ENCODE data around the gene CBLC.
A peak's percentile ranks its signal among the peaks of the same experiment; 100 is the strongest.

CBLC gene

DNA sequence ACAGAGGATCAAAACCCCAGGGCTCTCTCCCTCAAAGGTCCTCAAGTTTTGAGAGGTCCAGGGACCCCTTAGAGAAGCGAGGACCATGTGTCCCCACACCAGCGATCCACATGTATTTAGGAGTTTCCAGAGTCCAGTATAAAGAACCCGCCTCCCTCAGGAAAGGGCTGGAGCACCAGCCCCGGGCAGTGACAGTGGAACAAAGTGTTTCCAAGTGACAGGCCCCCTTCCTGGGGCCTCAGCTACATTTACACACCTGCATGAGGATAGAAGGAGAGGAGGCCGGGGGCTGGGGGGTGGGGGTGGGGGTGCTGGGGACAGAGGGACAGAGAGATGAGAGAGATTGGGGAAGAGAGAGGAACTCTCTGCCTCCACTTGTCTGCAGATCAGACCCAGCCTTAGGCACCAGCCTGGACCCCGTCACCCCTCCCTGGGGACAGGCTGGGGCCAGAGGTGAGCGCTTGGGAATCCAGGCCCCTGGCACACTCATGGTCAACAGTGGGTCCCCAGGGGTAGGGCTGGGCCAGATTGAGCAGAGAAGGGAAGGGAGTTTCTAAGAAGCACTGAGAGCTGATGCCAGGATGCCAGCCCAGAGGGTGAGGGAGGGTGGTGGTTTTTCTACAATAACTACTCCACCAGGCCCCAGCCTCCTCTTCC is 32.0 kb downstream of the CBLC start:
- Histone ChIP-seq H3K27ac (no peak overlapping the region), H3K36me3 (peaks cover 6% of the 10 kb centered on the region), H3K27me3 (ENCODE audit: insufficient read depth, low read depth, severe bottlenecking) (no peaks in the 10 kb centered on the region), H3K4me3 (ENCODE audit: low read depth, low read length) (peak overlapping the region; percentile 70), H3K9me3 (ENCODE audit: severe bottlenecking) (no peaks in the 10 kb centered on the region)
- no peak for DNase-seq
- TF ChIP-seq, protein P1, sequence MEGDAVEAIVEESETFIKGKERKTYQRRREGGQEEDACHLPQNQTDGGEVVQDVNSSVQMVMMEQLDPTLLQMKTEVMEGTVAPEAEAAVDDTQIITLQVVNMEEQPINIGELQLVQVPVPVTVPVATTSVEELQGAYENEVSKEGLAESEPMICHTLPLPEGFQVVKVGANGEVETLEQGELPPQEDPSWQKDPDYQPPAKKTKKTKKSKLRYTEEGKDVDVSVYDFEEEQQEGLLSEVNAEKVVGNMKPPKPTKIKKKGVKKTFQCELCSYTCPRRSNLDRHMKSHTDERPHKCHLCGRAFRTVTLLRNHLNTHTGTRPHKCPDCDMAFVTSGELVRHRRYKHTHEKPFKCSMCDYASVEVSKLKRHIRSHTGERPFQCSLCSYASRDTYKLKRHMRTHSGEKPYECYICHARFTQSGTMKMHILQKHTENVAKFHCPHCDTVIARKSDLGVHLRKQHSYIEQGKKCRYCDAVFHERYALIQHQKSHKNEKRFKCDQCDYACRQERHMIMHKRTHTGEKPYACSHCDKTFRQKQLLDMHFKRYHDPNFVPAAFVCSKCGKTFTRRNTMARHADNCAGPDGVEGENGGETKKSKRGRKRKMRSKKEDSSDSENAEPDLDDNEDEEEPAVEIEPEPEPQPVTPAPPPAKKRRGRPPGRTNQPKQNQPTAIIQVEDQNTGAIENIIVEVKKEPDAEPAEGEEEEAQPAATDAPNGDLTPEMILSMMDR (IDR thresholded peaks at IDR 0.05; ENCODE audit: low read depth, low read length), result no peak

DNA sequence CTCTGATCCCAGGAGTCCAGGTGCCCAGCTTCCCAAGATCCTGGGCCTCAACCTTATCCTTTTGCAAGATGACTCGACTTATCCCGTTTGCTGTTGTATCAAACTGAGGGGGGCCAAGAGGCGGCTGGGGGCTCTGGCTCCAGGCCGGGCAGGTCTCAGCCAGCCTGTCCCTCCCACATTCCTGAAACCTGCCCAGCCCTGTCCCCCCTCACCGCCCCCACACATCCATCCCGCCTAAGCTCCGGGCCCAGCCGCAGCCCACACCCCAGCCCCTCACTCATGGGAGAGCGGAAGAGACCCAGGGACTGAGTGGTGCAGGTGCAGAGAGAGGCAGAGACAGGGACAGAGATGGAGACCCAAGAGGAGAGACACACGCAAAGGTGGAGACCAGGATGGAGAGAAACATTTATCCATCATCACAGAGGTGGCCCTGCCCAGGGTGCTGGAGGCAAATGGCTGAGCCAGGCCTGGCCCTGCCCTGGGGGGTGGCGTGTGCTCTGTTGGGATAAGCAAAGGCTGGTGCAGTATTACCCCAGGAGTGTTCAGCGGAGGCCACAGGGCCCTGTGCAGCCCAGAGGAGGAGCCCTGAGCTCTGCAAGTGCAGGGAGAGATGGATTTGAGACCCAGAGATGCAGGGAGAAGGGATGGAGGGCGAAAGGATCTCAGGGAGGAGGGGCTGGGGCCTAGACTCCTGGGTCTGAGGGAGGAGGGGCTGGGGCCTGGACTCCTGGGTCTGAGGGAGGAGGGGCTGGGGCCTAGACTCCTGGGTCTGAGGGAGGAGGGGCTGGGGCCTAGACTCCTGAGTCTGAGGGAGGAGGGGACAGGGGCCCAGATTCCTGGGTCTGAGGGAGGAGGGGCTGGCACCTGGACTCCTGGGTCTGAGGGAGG is 32.8 kb downstream of the CBLC start:
- peaks cover 6% of the 10 kb centered on the region for H3K36me3 ChIP-seq
- no peak overlapping the region for H3K4me3 ChIP-seq (ENCODE audit: low read depth, low read length)
- DNase-seq, result no peak
- H3K27me3 ChIP-seq (ENCODE audit: insufficient read depth, low read depth, severe bottlenecking), result no peaks in the 10 kb centered on the region
- TF ChIP-seq, protein P1 (IDR thresholded peaks at IDR 0.05; ENCODE audit: low read depth, low read length), result no peak
- H3K9me3 ChIP-seq (ENCODE audit: severe bottlenecking), result no peaks in the 10 kb centered on the region
- no peak overlapping the region for H3K27ac ChIP-seq

DNA sequence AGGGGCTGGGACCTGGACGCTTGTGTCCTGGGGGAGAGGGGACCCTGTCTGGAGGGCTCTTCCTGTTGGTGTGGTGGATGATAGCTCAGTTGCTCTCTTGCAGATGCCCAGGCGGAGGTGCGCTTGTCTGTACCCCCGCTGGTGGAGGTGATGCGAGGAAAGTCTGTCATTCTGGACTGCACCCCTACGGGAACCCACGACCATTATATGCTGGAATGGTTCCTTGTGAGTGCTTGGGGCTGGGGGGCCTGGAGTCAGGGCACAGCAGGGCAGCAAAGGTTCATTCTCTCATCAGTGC is 33.4 kb downstream of the CBLC start:
- Histone ChIP-seq H3K27ac (no peak overlapping the region), H3K27me3 (ENCODE audit: insufficient read depth, low read depth, severe bottlenecking) (no peaks in the 10 kb centered on the region), H3K9me3 (ENCODE audit: severe bottlenecking) (no peaks in the 10 kb centered on the region), H3K36me3 (peaks cover 6% of the 10 kb centered on the region), H3K4me3 (ENCODE audit: low read depth, low read length) (no peak overlapping the region)
- TF ChIP-seq, protein P1 (IDR thresholded peaks at IDR 0.05; ENCODE audit: low read depth, low read length), result no peak
- no peak for DNase-seq

DNA sequence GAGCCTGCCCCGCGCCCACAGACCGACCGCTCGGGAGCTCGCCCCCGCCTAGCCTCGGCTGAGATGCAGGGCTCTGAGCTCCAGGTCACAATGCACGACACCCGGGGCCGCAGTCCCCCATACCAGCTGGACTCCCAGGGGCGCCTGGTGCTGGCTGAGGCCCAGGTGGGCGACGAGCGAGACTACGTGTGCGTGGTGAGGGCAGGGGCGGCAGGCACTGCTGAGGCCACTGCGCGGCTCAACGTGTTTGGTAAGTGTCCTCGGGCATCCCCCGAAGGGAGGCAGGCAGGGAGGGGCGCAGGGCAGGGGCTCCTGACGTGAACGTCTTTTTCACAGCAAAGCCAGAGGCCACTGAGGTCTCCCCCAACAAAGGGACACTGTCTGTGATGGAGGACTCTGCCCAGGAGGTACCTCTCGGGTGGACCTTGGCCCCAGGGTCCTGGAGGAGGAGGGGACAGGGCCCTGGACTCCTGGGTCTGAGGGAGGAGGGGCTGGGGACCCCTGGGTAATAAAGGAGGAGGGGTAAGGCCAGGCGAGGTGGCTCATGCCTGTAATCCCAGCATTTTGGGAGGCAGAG is 34.5 kb downstream of the CBLC start:
- H3K27me3 ChIP-seq (ENCODE audit: insufficient read depth, low read depth, severe bottlenecking), result no peaks in the 10 kb centered on the region
- peaks cover 6% of the 10 kb centered on the region for H3K36me3 ChIP-seq
- H3K9me3 ChIP-seq (ENCODE audit: severe bottlenecking), result no peaks in the 10 kb centered on the region
- DNase-seq, result no peak
- H3K27ac ChIP-seq, result no peak overlapping the region
- H3K4me3 ChIP-seq (ENCODE audit: low read depth, low read length), result no peak overlapping the region
- TF ChIP-seq, protein P1 (IDR thresholded peaks at IDR 0.05; ENCODE audit: low read depth, low read length), result no peak

DNA sequence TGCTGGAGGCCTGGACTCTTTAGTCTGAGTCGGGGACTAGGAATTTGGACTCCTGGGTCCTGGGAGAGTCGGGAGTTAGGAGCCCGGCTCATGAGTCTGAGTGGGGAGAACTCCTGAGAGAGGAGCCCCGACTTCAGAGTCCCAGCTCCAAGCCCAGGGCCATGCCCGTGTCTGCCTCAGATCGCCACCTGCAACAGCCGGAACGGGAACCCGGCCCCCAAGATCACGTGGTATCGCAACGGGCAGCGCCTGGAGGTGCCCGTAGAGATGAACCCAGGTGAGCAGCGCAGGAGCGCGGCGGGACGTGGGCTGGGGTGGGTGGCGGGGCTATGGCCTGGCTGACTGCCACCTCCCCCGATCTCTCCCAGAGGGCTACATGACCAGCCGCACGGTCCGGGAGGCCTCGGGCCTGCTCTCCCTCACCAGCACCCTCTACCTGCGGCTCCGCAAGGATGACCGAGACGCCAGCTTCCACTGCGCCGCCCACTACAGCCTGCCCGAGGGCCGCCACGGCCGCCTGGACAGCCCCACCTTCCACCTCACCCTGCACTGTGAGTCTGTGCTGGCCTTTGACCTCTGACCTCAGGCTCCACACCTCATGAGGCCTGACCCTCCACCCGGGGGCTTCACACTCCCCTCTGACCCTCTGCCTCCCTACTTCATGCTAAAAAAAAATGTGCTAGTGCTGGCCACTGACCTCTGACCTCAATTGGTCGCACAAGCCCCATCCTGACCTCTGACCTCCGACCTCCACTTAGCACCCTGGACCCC is 35.6 kb downstream of the CBLC start:
- Histone ChIP-seq H3K4me3 (ENCODE audit: low read depth, low read length) (no peak overlapping the region), H3K27me3 (ENCODE audit: insufficient read depth, low read depth, severe bottlenecking) (no peaks in the 10 kb centered on the region), H3K27ac (no peak overlapping the region), H3K36me3 (peaks cover 6% of the 10 kb centered on the region), H3K9me3 (ENCODE audit: severe bottlenecking) (no peaks in the 10 kb centered on the region)
- TF ChIP-seq, protein P1 (IDR thresholded peaks at IDR 0.05; ENCODE audit: low read depth, low read length), result no peak; the same call in 1 of the 2 replicates
- no peak for DNase-seq
